Fibroblast of mammary gland (primary cell): ENCODE results near the gene GTF2F1.
"Not testable (repeated sequence)": the region's sequence is repeated elsewhere in the genome, so short reads cannot be mapped to it uniquely, and the experiment has no call there.

ENCODE experiments used
- DNase-seq: peaks from one replicate; pipeline ENCODE4 v3.0.0-alpha.2; 2010; ENCODE audit warnings: low read depth
- H3K4me3 ChIP-seq: 2 replicates; pipeline ENCODE4 v1.5.1; 2011; ENCODE audit warnings: low read depth, mild to moderate bottlenecking, low read length, moderate library complexity; ENCODE audit not compliant: control insufficient read depth
- TF ChIP-seq, protein P1 (sequence below): conservative IDR thresholded peaks from 2 replicates; pipeline ENCODE4 v1.5.1; 2011; ENCODE audit warnings: low read depth, low read length, inconsistent platforms; ENCODE audit not compliant: control insufficient read depth, insufficient read depth

Gene GTF2F1

DNA sequence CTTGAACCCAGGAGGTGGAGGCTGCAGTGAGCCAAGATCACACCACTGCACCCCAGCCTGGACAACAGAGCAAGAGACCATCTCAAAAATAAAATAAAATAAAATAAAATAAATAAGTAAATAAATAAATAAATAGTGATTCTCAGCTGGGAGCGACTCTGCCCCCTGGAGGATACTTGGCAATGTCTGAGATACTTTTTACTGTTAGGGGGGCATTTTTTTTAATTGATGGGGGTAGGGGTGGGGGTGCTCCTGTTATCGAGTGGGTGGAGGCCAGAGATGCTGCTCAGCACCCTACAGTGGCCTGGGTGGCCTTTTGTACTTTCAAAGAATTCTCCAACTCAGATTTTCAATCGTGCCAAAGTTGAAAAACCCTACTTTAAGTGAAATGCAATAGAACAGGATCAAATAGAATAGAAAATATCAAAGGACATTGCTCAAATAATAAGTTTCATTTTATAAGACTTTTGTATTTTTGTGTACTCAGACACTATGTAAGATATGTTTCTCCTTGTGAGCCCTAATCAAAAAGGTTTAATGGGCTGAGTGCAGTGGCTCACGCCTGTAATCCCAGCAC is 38.8 kb downstream of the GTF2F1 start:
- TF ChIP-seq, protein P1, sequence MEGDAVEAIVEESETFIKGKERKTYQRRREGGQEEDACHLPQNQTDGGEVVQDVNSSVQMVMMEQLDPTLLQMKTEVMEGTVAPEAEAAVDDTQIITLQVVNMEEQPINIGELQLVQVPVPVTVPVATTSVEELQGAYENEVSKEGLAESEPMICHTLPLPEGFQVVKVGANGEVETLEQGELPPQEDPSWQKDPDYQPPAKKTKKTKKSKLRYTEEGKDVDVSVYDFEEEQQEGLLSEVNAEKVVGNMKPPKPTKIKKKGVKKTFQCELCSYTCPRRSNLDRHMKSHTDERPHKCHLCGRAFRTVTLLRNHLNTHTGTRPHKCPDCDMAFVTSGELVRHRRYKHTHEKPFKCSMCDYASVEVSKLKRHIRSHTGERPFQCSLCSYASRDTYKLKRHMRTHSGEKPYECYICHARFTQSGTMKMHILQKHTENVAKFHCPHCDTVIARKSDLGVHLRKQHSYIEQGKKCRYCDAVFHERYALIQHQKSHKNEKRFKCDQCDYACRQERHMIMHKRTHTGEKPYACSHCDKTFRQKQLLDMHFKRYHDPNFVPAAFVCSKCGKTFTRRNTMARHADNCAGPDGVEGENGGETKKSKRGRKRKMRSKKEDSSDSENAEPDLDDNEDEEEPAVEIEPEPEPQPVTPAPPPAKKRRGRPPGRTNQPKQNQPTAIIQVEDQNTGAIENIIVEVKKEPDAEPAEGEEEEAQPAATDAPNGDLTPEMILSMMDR, result peak; percentile 49
- no peak overlapping the region for H3K4me3 ChIP-seq
- peak; percentile 23 for DNase-seq

- TF ChIP-seq, protein P1, result no peak
- DNase-seq, result no peak
- no peak overlapping the region for H3K4me3 ChIP-seq
Observed at GRCh38 chr19:6352381-6353165, 40.4 kb downstream of the GTF2F1 start.

DNA sequence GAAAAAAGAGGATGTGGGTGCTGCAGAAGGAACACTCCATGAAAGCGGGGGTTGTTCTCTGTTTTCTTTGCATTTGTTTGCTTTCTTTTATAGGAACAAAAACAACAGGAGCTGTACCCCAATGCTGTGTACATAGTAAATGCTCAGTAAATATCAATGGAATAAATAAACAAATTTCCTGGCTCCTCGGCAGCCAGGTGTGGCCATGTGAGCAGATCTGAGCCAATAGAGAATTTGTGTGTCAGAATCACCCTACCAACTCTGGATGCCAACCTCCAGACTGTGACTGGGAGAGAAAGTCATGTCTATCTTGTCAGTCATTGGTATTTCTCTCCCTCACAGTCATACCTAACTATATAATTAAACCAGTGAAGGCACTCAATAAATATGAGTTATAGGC is 42.3 kb downstream of the GTF2F1 start:
- DNase-seq, result no peak
- TF ChIP-seq, protein P1, result no peak
- no peak overlapping the region for H3K4me3 ChIP-seq

GRCh38 chr19:6349271-6349670 is 43.7 kb downstream of the GTF2F1 start:
- H3K4me3 ChIP-seq, DNase-seq: not testable (repeated sequence)

- H3K4me3 ChIP-seq, result no peak overlapping the region
- TF ChIP-seq, protein P1, result no peak
- no peak for DNase-seq
Observed at GRCh38 chr19:6343462-6343861, 49.5 kb downstream of the GTF2F1 start.

DNA sequence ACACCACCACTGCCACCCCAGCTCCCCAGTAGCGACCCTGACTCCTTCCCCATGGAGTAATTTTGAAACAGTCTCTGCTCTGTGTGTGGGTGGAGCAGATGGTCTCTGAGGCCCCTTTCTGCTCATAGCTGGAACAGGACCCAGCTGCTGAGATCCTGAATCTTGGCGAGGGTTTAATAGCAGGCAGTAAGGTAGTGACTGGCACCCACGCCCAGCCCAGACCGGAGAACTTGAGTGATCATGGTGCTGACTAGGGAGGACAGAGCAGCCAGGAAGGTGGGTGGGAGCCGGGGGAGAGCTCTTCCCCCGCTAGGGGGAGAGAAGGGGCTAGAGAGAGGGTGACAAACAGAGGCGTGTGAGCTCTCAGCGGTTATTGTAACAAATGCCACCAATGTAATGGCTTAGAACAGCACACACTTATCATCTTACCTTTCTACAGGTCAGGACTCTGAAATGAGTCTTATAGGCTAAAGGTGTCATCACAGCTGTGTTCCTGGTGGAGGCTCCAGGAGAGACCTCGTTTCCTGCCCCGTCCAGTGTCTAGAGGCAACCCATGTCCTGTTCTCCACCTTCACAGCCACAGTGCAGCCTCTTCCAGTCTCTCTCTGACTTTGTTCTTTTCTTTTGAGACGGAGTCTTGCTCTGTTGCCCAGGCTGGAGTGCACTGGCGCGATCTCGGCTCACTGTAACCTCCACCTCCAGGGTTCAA is 52.3 kb downstream of the GTF2F1 start:
- H3K4me3 ChIP-seq, result no peak overlapping the region
- no peak for DNase-seq
- TF ChIP-seq, protein P1, result no peak
